Measurements from ENCODE around the gene MORN1. TPM values are rescaled to one million over a fixed set of nuclear protein-coding genes. Genes with fewer than 3 reads are reported as not detected.

MORN1 gene
- polyA plus RNA-seq, 1 donor from 2014 or later, result 10.9 TPM

GRCh38 chr1:2393471-2393877, 2.1 kb upstream of the MORN1 start:
- H3K4me2 ChIP-seq (ENCODE audit: low read length), result no peak overlapping the region
- H3K4me3 ChIP-seq (ENCODE audit: low read length), result peak overlapping the region; percentile 92
- peaks cover 34% of the 10 kb centered on the region for H3K79me2 ChIP-seq (replicated peaks; ENCODE audit: insufficient read depth, low read length)
- no peaks in the 10 kb centered on the region for H3K9me3 ChIP-seq (ENCODE audit: low read length)
- H3K9ac ChIP-seq (ENCODE audit: low read length), result no peak overlapping the region
- no peak overlapping the region for H2AFZ ChIP-seq (ENCODE audit: low read depth, low read length)
- H4K20me1 ChIP-seq (ENCODE audit: insufficient read depth), result no peaks in the 10 kb centered on the region
- H3K9me2 ChIP-seq (ENCODE audit: insufficient read depth, low read length), result no peaks in the 10 kb centered on the region
- H3K27me3 ChIP-seq (ENCODE audit: insufficient read depth, low read depth, low read length), result no peaks in the 10 kb centered on the region
- no peaks in the 10 kb centered on the region for H3K36me3 ChIP-seq (ENCODE audit: insufficient read depth, low read length)
- TF ChIP-seq TAF1 (IDR thresholded peaks at IDR 0.05; ENCODE audit: low read depth), result no peak
- no peak for TF ChIP-seq CTCF (IDR thresholded peaks at IDR 0.05; ENCODE audit: poor library complexity, severe bottlenecking)
- no peak for TF ChIP-seq MXI1 (conservative IDR thresholded peaks at IDR 0.05; ENCODE audit: poor library complexity, severe bottlenecking)
- TF ChIP-seq SMC3 (conservative IDR thresholded peaks at IDR 0.05; ENCODE audit: poor library complexity), result no peak
- TF ChIP-seq EP300 (conservative IDR thresholded peaks at IDR 0.05; ENCODE audit: poor library complexity, severe bottlenecking), result no peak
- H3F3A ChIP-seq (ENCODE audit: insufficient read depth, low read length, poor library complexity, severe bottlenecking), result no peaks in the 10 kb centered on the region
- H3K27ac ChIP-seq (ENCODE audit: low read length), result no peak overlapping the region

GRCh38 chr1:2392686-2393085, 1.3 kb upstream of the MORN1 start:
- no peak overlapping the region for H3K27ac ChIP-seq (ENCODE audit: low read length)
- no peaks in the 10 kb centered on the region for H3K9me3 ChIP-seq (ENCODE audit: low read length)
- no peaks in the 10 kb centered on the region for H3K36me3 ChIP-seq (ENCODE audit: insufficient read depth, low read length)
- H4K20me1 ChIP-seq (ENCODE audit: insufficient read depth), result no peaks in the 10 kb centered on the region
- H3F3A ChIP-seq (ENCODE audit: insufficient read depth, low read length, poor library complexity, severe bottlenecking), result no peaks in the 10 kb centered on the region
- H3K9ac ChIP-seq (ENCODE audit: low read length), result peak overlapping the region; percentile 76
- no peaks in the 10 kb centered on the region for H3K9me2 ChIP-seq (ENCODE audit: insufficient read depth, low read length)
- no peak overlapping the region for H2AFZ ChIP-seq (ENCODE audit: low read depth, low read length)
- H3K4me3 ChIP-seq (ENCODE audit: low read length), result peak overlapping the region; percentile 92
- no peak for TF ChIP-seq EP300 (conservative IDR thresholded peaks at IDR 0.05; ENCODE audit: poor library complexity, severe bottlenecking)
- TF ChIP-seq REST (IDR thresholded peaks at IDR 0.05; ENCODE audit: borderline replicate concordance), result no peak
- TF ChIP-seq EZH2 (IDR thresholded peaks at IDR 0.05; ENCODE audit: borderline replicate concordance, insufficient read depth, low read length, poor library complexity, severe bottlenecking), result no peak
- TF ChIP-seq TAF1 (IDR thresholded peaks at IDR 0.05; ENCODE audit: low read depth), result no peak
- no peak for TF ChIP-seq CTCF (IDR thresholded peaks at IDR 0.05; ENCODE audit: poor library complexity, severe bottlenecking)
- TF ChIP-seq MXI1 (conservative IDR thresholded peaks at IDR 0.05; ENCODE audit: poor library complexity, severe bottlenecking), result no peak
- TF ChIP-seq RAD21 (conservative IDR thresholded peaks at IDR 0.05), result no peak
- no peak for TF ChIP-seq POLR2AphosphoS5 (IDR thresholded peaks at IDR 0.05)
- no peak for TF ChIP-seq SMC3 (conservative IDR thresholded peaks at IDR 0.05; ENCODE audit: poor library complexity)
- peak overlapping the region; percentile 96 for H3K4me2 ChIP-seq (ENCODE audit: low read length)
- H3K27me3 ChIP-seq (ENCODE audit: insufficient read depth, low read depth, low read length), result no peaks in the 10 kb centered on the region
- H3K79me2 ChIP-seq (replicated peaks; ENCODE audit: insufficient read depth, low read length), result peaks cover 34% of the 10 kb centered on the region

All from neural cell (in vitro differentiated cells).